A549 treated with DMSO at 1 μM for 4 hours (cell line): ENCODE measurements around the gene CDC37. TPM values are rescaled to one million over a fixed set of nuclear protein-coding genes. Genes with fewer than 3 reads are reported as not detected.

Source experiments
- total RNA-seq: library from RNA; stranded (reverse); fragments of 200-300 nt; extraction: Qiagen RNA extraction; gene quantifications from 5 replicates; pipeline ENCODE4 v1.2.3, GENCODE V29; 2022; ENCODE audit warnings: low read depth

The CDC37 gene
- 174 to 204 TPM (median 177 TPM) in 5 replicates for total RNA-seq

DNA sequence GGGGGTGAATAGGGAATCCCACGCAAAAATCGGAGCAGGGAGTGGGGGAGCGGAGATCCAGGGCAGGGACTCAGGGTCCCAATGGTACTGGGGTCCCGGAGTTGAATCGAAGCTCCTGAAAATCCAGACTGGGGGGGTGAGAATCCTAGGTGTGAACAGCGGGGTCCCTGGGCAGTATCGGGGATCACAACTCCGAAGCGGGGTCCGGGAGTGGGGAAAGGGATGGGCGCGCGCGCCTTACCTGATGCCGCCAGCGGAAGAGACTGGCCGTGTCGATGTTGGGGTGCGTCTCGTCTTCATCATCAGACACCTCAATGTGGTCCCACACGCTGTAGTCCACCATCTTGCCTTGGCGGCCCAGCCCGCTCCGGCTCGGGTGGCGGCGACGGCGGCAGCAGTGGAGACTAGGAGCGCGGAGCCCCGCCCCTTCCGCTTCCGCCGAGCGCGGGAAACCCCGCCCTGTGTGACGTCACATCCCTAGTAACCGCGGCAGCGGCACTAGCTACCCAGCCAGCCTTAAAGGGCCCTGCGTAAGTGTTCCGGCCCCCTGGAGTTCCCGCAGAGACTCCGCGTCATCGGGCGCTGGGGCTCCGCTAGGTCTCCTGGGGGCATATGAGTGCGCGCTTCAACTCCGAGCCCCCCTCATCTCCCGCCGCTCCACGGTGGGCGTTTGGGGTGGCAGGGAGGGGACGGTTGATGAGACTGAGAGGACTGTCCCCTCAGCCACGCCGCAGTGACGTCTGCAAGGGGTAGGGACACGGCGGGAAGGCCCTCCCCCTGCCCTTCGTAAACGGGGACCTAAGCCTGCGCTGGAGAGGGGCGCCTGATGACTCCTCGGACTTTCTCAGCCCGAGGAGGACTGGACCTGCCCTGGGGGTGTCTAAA lies at the start of gene CDC37:
TSS of gene CDC37 (minus strand) at position 406 of the 885 bp plus-strand sequence. CDS start at position 343, 63 bp downstream.

DNA sequence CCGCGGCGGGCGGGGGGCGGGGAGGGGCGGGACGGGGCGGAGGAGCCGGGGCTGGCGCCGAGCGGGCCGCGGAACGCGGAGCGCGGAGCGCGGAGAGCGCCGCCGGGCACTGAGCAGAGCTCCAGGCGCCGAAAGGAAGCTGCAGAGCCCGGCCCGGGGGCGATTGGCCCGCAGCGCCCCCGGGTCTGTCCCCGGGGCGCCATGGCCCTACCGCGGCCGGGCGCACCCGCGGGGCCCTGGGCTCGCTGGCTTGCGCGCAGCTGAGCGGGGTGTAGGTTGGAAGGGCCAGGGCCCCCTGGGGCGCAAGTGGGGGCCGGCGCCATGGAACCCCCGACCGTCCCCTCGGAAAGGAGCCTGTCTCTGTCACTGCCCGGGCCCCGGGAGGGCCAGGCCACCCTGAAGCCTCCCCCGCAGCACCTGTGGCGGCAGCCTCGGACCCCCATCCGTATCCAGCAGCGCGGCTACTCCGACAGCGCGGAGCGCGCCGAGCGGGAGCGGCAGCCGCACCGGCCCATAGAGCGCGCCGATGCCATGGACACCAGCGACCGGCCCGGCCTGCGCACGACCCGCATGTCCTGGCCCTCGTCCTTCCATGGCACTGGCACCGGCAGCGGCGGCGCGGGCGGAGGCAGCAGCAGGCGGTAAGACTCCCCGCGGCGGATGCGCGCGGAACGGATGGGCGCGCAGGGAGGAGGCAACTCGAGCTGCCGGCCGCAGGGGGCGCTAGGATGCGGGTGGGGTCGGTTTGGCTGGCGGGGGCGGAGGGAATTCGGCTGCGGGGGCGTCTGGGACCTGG lies 17.3 kb upstream of the CDC37 start, which contains the start of gene PDE4A:
TSS of gene PDE4A (plus strand) at position 95 of the 796 bp plus-strand sequence. CDS start at position 322, 227 bp downstream.

DNA sequence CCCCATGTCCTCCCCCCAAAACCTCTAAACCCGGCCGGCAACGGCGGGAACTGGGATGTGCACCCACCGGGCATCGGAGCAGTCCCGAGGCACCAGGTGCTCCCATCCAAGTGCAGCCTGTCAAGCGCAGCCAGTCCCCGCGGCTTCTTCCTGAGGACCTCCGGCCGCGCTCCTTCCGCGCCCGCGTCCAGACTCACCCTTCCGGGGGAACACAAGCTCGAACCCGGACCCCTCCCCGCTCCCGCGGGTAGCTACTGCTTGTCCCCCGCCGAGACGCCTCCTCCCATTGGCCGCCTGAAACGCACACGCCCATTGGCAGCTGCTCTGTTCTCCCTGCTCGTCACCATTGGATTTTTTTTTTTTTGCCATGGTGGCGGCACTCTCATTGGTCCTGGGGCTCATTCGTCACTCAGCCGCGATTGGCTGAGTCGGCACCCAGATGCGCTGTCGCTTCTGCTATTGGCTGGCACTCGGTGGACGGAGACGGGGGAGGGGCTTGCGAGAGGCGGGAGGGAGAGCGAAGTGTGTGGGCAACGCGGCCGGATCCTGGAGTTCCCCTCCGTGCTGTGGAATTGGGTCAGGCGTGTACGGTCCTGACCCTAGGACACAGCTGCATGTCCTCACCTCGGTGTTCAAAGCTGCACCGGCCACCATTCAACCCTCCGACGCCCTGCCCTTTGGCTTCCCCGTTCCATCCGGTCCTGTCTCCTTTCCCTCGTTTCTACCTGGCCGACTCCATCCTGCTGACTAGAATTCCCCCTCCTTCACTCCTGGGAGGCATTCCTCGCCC lies 22.8 kb downstream of the CDC37 start, which contains the start of gene TYK2:
TSS of gene TYK2 (minus strand) at position 260 of the 790 bp plus-strand sequence. CDS start 2,166 bp downstream, outside the sequence.

Other genes with a start within 250 kb of the CDC37 start
- gene DNMT1, start 208.6 kb downstream of the CDC37 start, total RNA-seq: 54.7 to 71.6 TPM (median 67.8 TPM) in 5 replicates
- 1.1 to 1.6 TPM (median 1.2 TPM) in 5 replicates for gene S1PR2, start 172.2 kb downstream of the CDC37 start, total RNA-seq
- 61.4 to 79.0 TPM (median 69.4 TPM) in 5 replicates for gene MRPL4, start 151.3 kb downstream of the CDC37 start, total RNA-seq
- gene ICAM1, start 132.4 kb downstream of the CDC37 start, total RNA-seq: 3.9 to 7.0 TPM (median 5.1 TPM) in 5 replicates
- gene ICAM4, start 116.6 kb downstream of the CDC37 start, total RNA-seq: 0.09 to 0.17 TPM (median 0.11 TPM) in 4 of 5 replicates, not detected in the other
- gene ICAM5, start 113.6 kb downstream of the CDC37 start, total RNA-seq: 0.57 to 1.2 TPM (median 0.65 TPM) in 5 replicates
- gene ZGLP1, start 93.7 kb downstream of the CDC37 start, total RNA-seq: 0.87 to 3.6 TPM (median 1.7 TPM) in 5 replicates
- 21.5 to 37.1 TPM (median 29.8 TPM) in 5 replicates for gene FDX2, start 87.5 kb downstream of the CDC37 start, total RNA-seq
- gene RAVER1, start 70.0 kb downstream of the CDC37 start, total RNA-seq: 21.6 to 34.4 TPM (median 30.0 TPM) in 5 replicates
- 5.6 to 10.2 TPM (median 8.8 TPM) in 5 replicates for gene ICAM3, start 63.9 kb downstream of the CDC37 start, total RNA-seq
- gene TYK2, start 23.0 kb downstream of the CDC37 start, total RNA-seq: 32.6 to 51.3 TPM (median 48.2 TPM) in 5 replicates
- 4.3 to 6.4 TPM (median 5.1 TPM) in 5 replicates for gene PDE4A, start 17.0 kb upstream of the CDC37 start, total RNA-seq
- 59.7 to 76.3 TPM (median 65.5 TPM) in 5 replicates for gene KEAP1, start 99.8 kb upstream of the CDC37 start, total RNA-seq
- 2.1 to 2.9 TPM (median 2.6 TPM) in 5 replicates for gene S1PR5, start 113.9 kb upstream of the CDC37 start, total RNA-seq
- 19.2 to 23.6 TPM (median 22.5 TPM) in 5 replicates for gene ATG4D, start 140.4 kb upstream of the CDC37 start, total RNA-seq
- gene KRI1, start 162.5 kb upstream of the CDC37 start, total RNA-seq: 17.0 to 19.8 TPM (median 17.8 TPM) in 5 replicates
- 4.6 to 5.4 TPM (median 5.0 TPM) in 5 replicates for gene CDKN2D, start 165.4 kb upstream of the CDC37 start, total RNA-seq
- gene AP1M2, start 183.8 kb upstream of the CDC37 start, total RNA-seq: 36.2 to 50.7 TPM (median 39.6 TPM) in 5 replicates
- 5.4 to 8.1 TPM (median 6.6 TPM) in 5 replicates for gene SLC44A2, start 222.0 kb upstream of the CDC37 start, total RNA-seq